Measurements from ENCODE around the gene SLC35G2.
"Not testable (repeated sequence)": the region's sequence is repeated elsewhere in the genome, so short reads cannot be mapped to it uniquely, and the experiment has no call there.

The SLC35G2 gene

GRCh38 chr3:136818769-136819391, at the start of gene SLC35G2:
Gene SLC35G2, plus strand, starts transcription at chr3:136819126. Its CDS starts 35,335 bp downstream, at chr3:136854461.
- peak in 1 of 2 donors; percentile 8 for DNase-seq (ENCODE audit: low read depth in 2 of 2)

- no peak for DNase-seq (ENCODE audit: low read depth in 2 of 2)
Observed at GRCh38 chr3:136772709-136773108, 46.2 kb upstream of the SLC35G2 start.

GRCh38 chr3:136778865-136779264, 40.1 kb upstream of the SLC35G2 start:
- no peak for DNase-seq (ENCODE audit: low read depth in 2 of 2)

GRCh38 chr3:136780741-136781140, 38.2 kb upstream of the SLC35G2 start:
- no peak for DNase-seq (ENCODE audit: low read depth in 2 of 2)

GRCh38 chr3:136783708-136784191, 35.2 kb upstream of the SLC35G2 start:
- DNase-seq (ENCODE audit: low read depth in 2 of 2) = no peak

GRCh38 chr3:136787349-136787748, 31.6 kb upstream of the SLC35G2 start:
- peak in 1 of 2 donors; percentile 9 for DNase-seq (ENCODE audit: low read depth in 2 of 2)

- no peak for DNase-seq (ENCODE audit: low read depth in 2 of 2)
Observed at GRCh38 chr3:136788154-136788553, 30.8 kb upstream of the SLC35G2 start.

- no peak for DNase-seq (ENCODE audit: low read depth in 2 of 2)
Observed at GRCh38 chr3:136789976-136790375, 28.9 kb upstream of the SLC35G2 start.

GRCh38 chr3:136790786-136791185, 28.1 kb upstream of the SLC35G2 start:
- DNase-seq (ENCODE audit: low read depth in 2 of 2) = no peak

- DNase-seq (ENCODE audit: low read depth in 2 of 2) = no peak
Observed at GRCh38 chr3:136792556-136793330, 26.2 kb upstream of the SLC35G2 start.

GRCh38 chr3:136801146-136801545, 17.8 kb upstream of the SLC35G2 start:
- not testable (repeated sequence) for DNase-seq (ENCODE audit: low read depth in 2 of 2)

GRCh38 chr3:136802481-136802996, 16.4 kb upstream of the SLC35G2 start:
- no peak for DNase-seq (ENCODE audit: low read depth in 2 of 2)

GRCh38 chr3:136804141-136804540, 14.8 kb upstream of the SLC35G2 start:
- DNase-seq (ENCODE audit: low read depth in 2 of 2) = no peak

GRCh38 chr3:136804813-136805212, 14.1 kb upstream of the SLC35G2 start:
- no peak for DNase-seq (ENCODE audit: low read depth in 2 of 2)

GRCh38 chr3:136805795-136806194, 13.1 kb upstream of the SLC35G2 start:
- no peak for DNase-seq (ENCODE audit: low read depth in 2 of 2)

GRCh38 chr3:136811701-136812100, 7.2 kb upstream of the SLC35G2 start:
- DNase-seq (ENCODE audit: low read depth in 2 of 2) = no peak

GRCh38 chr3:136817448-136817847, 1.5 kb upstream of the SLC35G2 start:
- no peak for DNase-seq (ENCODE audit: low read depth in 2 of 2)

GRCh38 chr3:136818191-136818768, 646 bp upstream of the SLC35G2 start:
- no peak for DNase-seq (ENCODE audit: low read depth in 2 of 2)

GRCh38 chr3:136819392-136819730, 435 bp downstream of the SLC35G2 start:
- no peak for DNase-seq (ENCODE audit: low read depth in 2 of 2)

GRCh38 chr3:136819731-136820679, 1.1 kb downstream of the SLC35G2 start:
- DNase-seq (ENCODE audit: low read depth in 2 of 2) = no peak

- no peak for DNase-seq (ENCODE audit: low read depth in 2 of 2)
Observed at GRCh38 chr3:136831461-136831860, 12.5 kb downstream of the SLC35G2 start.

All from activated CD8-positive, alpha-beta memory T cell treated with anti-CD3 and anti-CD28 coated beads for 4 hours (primary cell).